22Rv1 (cell line): ENCODE results near the gene ANO9.

Experiments
- H3K27ac ChIP-seq: fragments of 450-650 bp; 2 replicates; pipeline ENCODE4 v1.5.1; 2017
- CTCF ChIP-seq: fragments of 450-650 bp; IDR thresholded peaks from 2 replicates; pipeline ENCODE4 v1.5.1; 2017; ENCODE audit warnings: mild to moderate bottlenecking
- ZFX ChIP-seq: fragments of 450-650 bp; IDR thresholded peaks from 2 replicates; pipeline ENCODE4 v1.6.1; 2017; ENCODE audit warnings: antibody characterized with exemption, borderline replicate concordance

ANO9 gene

GRCh38 chr11:441418-442274 is at the start of gene ANO9:
Gene ANO9 (minus strand): TSS chr11:442011. CDS start chr11:441926, 85 bp downstream.
- no peak for TF ChIP-seq ZFX
- no peak for TF ChIP-seq CTCF
- H3K27ac ChIP-seq, result peak within 1 kb of the TSS; percentile 40; the same call in 1 of the 2 replicates

GRCh38 chr11:491358-491757 is 49.5 kb upstream of the ANO9 start:
- H3K27ac ChIP-seq, result no peak overlapping the region
- TF ChIP-seq ZFX (no peak), CTCF (no peak)

GRCh38 chr11:490930-491260 is 49.1 kb upstream of the ANO9 start:
- H3K27ac ChIP-seq, result no peak overlapping the region
- TF ChIP-seq CTCF (no peak), ZFX (no peak)

GRCh38 chr11:490186-490929 is 48.5 kb upstream of the ANO9 start:
- TF ChIP-seq CTCF, result no peak
- TF ChIP-seq ZFX, result no peak
- no peak overlapping the region for H3K27ac ChIP-seq

- TF ChIP-seq ZFX, result no peak
- TF ChIP-seq CTCF, result no peak
- no peak overlapping the region for H3K27ac ChIP-seq
These were observed 47.9 kb upstream of the ANO9 start for GRCh38 chr11:489610-490185.

- TF ChIP-seq CTCF, result no peak
- TF ChIP-seq ZFX, result no peak
- H3K27ac ChIP-seq, result no peak overlapping the region
These were observed 47.2 kb upstream of the ANO9 start for GRCh38 chr11:488992-489391.
